Chondrocyte (in vitro differentiated cells): Measurements from ENCODE around the gene AKR7A2. TPM values are rescaled to one million over a fixed set of nuclear protein-coding genes. Genes with fewer than 3 reads are reported as not detected.
A peak's percentile ranks its signal among the peaks of the same experiment; 100 is the strongest.

Experiments used
- DNase-seq: peaks from one replicate; pipeline ENCODE4 v3.0.0; 2021; ENCODE audit warnings: mixed read lengths, low spot score
- H3K27ac Mint-ChIP-seq: one replicate; pipeline ENCODE4 v1.8.0; 2021; ENCODE audit warnings: mild to moderate bottlenecking, moderate library complexity, mixed read lengths; ENCODE audit not compliant: unreplicated experiment
- H3K27me3 Mint-ChIP-seq: 2 replicates; pipeline ENCODE4 v1.8.0; 2021; ENCODE audit warnings: low read depth, mixed read lengths
- H3K36me3 Mint-ChIP-seq: 2 replicates; pipeline ENCODE4 v1.8.0; 2021; ENCODE audit warnings: low read depth, mixed read lengths
- H3K4me1 Mint-ChIP-seq: 2 replicates; pipeline ENCODE4 v1.8.0; 2021; ENCODE audit warnings: low read depth, mild to moderate bottlenecking, mixed read lengths
- H3K4me3 Mint-ChIP-seq: one replicate; pipeline ENCODE4 v1.8.0; 2021; ENCODE audit warnings: mild to moderate bottlenecking, moderate library complexity, mixed read lengths; ENCODE audit not compliant: unreplicated experiment
- H3K9me3 Mint-ChIP-seq: 2 replicates; pipeline ENCODE4 v1.8.0; 2021; ENCODE audit warnings: low read depth, mixed read lengths
- CTCF ChIP-seq: fragments of 200-600 bp; sonication (generic); IDR thresholded peaks from 2 replicates; pipeline ENCODE4 v1.5.0; 2021; ENCODE audit warnings: antibody characterized with exemption, mild to moderate bottlenecking, moderate library complexity
- total RNA-seq: library from RNA; stranded (reverse); gene quantifications from 3 replicates; pipeline ENCODE4 v1.2.1, GENCODE V29; 2021

AKR7A2 gene
- total RNA-seq, 1 donor from 2014 or later = 46.6 TPM

GRCh38 chr1:19329611-19330010 is 17.7 kb upstream of the AKR7A2 start:
- H3K27ac Mint-ChIP-seq = no peak overlapping the region
- H3K4me3 Mint-ChIP-seq = no peak overlapping the region
- TF ChIP-seq CTCF = no peak

GRCh38 chr1:19329188-19329587 is 17.2 kb upstream of the AKR7A2 start:
- H3K27me3 Mint-ChIP-seq = no peaks in the 10 kb centered on the region
- no peak for DNase-seq
- H3K4me1 Mint-ChIP-seq = no peaks in the 10 kb centered on the region
- no peak for TF ChIP-seq CTCF
- no peaks in the 10 kb centered on the region for H3K9me3 Mint-ChIP-seq
- H3K27ac Mint-ChIP-seq = no peak overlapping the region
- H3K4me3 Mint-ChIP-seq = no peak overlapping the region
- H3K36me3 Mint-ChIP-seq = peaks cover 3% of the 10 kb centered on the region

More at GRCh38 chr1:19329611-19330010, 17.7 kb upstream of the AKR7A2 start:
- no peak for DNase-seq
- H3K4me1 Mint-ChIP-seq = no peaks in the 10 kb centered on the region
- H3K36me3 Mint-ChIP-seq = peaks cover 2% of the 10 kb centered on the region
- H3K9me3 Mint-ChIP-seq = no peaks in the 10 kb centered on the region
- no peaks in the 10 kb centered on the region for H3K27me3 Mint-ChIP-seq

GRCh38 chr1:19328486-19328885 is 16.5 kb upstream of the AKR7A2 start:
- no peak for DNase-seq
- no peak for TF ChIP-seq CTCF
- Mint-ChIP-seq H3K27ac (peak overlapping the region; percentile 1), H3K27me3 (no peaks in the 10 kb centered on the region), H3K9me3 (no peaks in the 10 kb centered on the region), H3K4me3 (no peak overlapping the region), H3K36me3 (peaks cover 3% of the 10 kb centered on the region), H3K4me1 (no peaks in the 10 kb centered on the region)

- TF ChIP-seq CTCF = no peak
- H3K36me3 Mint-ChIP-seq = peaks cover 6% of the 10 kb centered on the region
- H3K4me1 Mint-ChIP-seq = no peaks in the 10 kb centered on the region
- H3K4me3 Mint-ChIP-seq = no peak overlapping the region
- H3K27me3 Mint-ChIP-seq = no peaks in the 10 kb centered on the region
- DNase-seq = no peak
- H3K27ac Mint-ChIP-seq = peak overlapping the region; percentile 41
- no peaks in the 10 kb centered on the region for H3K9me3 Mint-ChIP-seq
Observed at GRCh38 chr1:19327736-19328135, 15.8 kb upstream of the AKR7A2 start.

GRCh38 chr1:19327301-19327700 is 15.4 kb upstream of the AKR7A2 start:
- Mint-ChIP-seq H3K27me3 (no peaks in the 10 kb centered on the region), H3K4me1 (no peaks in the 10 kb centered on the region), H3K4me3 (no peak overlapping the region), H3K36me3 (peaks cover 8% of the 10 kb centered on the region), H3K27ac (no peak overlapping the region), H3K9me3 (no peaks in the 10 kb centered on the region)
- no peak for TF ChIP-seq CTCF
- DNase-seq = no peak
